Astrocyte of the hippocampus (primary cell): Measurements from ENCODE around the gene FRK.
"Not testable (repeated sequence)": the region's sequence is repeated elsewhere in the genome, so short reads cannot be mapped to it uniquely, and the experiment has no call there.

ENCODE experiments used
- DNase-seq: peaks from one replicate; pipeline ENCODE4 v3.0.0; 2011; ENCODE audit warnings: low read depth, low spot score

The FRK gene

GRCh38 chr6:116060572-116061283 lies at the start of gene FRK:
TSS of gene FRK (minus strand) at chr6:116060891. CDS start at chr6:116060311, 580 bp downstream.
- DNase-seq, result no peak

GRCh38 chr6:116108836-116109235 lies 48.1 kb upstream of the FRK start:
- DNase-seq, result no peak

GRCh38 chr6:116106146-116106545 lies 45.5 kb upstream of the FRK start:
- no peak for DNase-seq

DNA sequence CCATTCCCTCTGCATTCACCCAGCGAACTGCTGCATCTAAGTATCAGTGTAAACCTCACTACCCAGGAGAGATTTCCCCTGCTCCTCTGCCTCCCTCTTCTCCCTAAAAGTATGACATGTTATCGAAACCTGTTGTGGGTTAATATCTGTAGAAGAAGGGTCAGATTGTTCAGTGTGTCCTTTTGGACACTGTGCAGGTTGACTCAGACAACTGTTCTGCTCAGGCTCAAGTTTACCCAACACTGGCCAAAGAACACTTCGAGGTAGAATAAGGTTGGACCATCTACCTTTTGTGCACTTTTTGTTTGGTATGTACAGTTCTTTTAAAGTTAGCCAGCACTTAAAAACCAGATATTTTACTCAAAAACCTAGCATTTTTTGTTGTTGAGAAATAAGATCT lies 44.6 kb upstream of the FRK start:
- no peak for DNase-seq

- DNase-seq, result no peak
Observed at GRCh38 chr6:116104636-116105035, 43.9 kb upstream of the FRK start.

DNA sequence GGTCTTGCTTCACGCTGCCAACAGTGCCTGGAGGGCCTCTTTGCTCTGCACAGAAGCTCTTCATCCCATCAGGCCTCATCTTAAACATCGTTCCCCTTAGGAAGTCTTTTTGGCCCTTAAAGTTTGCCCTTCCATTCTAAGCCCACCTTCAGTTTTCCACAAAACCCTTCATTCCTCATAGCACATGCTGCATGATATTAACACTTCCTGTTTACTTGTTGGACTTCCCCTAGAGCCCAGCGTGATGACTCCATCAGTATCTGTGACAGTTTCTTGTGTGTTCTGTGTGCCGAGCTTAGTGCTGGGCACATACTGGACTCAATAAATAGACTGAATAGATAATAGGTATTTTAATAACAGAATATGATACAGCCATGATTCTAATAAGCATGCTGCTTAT lies 42.2 kb upstream of the FRK start:
- no peak for DNase-seq

- no peak for DNase-seq
Observed at GRCh38 chr6:116101790-116102189, 41.1 kb upstream of the FRK start.

DNA sequence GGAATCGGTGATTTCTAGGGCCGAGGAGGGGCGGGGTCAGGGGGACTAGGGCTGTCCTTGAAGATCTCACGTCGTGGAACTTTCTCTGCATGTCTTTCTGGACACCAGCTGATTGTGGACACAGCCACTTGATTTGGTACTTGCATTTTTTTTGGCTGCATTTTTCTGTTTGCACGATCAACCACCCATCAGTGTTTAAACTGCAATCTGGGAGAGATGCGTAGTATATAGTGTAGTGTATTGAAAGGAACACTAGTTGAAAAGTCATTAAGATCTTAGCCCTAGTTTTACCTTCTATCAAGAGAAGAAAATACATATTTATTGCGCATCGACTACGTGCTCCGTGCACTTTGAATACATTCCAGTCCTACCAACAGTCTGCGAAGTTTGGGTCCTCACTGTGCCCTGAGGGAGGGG lies 40.6 kb upstream of the FRK start:
- DNase-seq, result no peak

- DNase-seq, result peak; percentile 90
Observed at GRCh38 chr6:116100419-116101301, 40.0 kb upstream of the FRK start, which contains the start of gene NT5DC1. TSS of gene NT5DC1 (plus strand) at chr6:116100853. CDS start at chr6:116100931, 78 bp downstream.

- DNase-seq, result no peak
Observed at GRCh38 chr6:116099036-116099435, 38.3 kb upstream of the FRK start.

GRCh38 chr6:116096979-116097816 lies 36.5 kb upstream of the FRK start:
- DNase-seq, result no peak

GRCh38 chr6:116096048-116096759 lies 35.5 kb upstream of the FRK start:
- DNase-seq, result not testable (repeated sequence)

DNA sequence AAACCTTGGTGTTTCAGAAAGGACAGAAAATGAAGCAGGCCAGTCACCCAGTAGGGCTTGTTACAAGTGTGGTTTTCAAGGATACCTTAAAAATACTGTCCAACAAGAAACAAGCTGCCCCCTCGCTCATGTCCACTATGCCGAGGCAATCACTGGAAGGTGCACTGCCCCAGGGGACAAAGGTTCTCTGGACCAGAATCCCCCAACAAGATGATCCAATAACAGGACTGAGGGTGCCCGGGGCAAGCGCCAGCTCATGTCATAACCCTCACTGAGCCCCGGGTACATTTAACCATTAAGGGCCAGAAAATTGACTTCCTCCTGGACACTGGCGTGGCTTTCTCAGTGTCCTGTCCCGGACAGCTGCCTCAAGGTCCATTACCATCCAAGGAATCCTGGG lies 33.4 kb upstream of the FRK start:
- DNase-seq, result peak; percentile 17

DNA sequence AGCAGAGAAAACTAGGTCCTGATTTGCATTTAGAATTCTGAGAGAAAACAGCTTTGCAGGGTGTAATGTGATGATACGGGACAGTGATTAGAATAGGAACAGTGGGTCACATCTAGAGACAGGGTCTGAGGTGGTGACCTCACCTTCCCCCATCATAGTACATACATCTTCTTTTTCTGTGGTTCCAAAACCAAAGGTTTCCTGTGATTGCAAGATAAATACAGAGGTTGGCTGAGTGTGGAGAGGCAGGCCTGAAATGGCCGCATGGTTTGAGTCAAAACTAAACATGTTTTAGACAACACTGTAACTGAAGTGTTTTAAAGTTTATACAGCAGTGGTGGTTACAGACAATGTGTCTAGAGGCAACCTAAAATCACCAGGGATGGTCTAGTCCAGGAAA lies 29.6 kb upstream of the FRK start:
- no peak for DNase-seq

GRCh38 chr6:116088946-116089345 lies 28.3 kb upstream of the FRK start:
- peak; percentile 22 for DNase-seq

DNA sequence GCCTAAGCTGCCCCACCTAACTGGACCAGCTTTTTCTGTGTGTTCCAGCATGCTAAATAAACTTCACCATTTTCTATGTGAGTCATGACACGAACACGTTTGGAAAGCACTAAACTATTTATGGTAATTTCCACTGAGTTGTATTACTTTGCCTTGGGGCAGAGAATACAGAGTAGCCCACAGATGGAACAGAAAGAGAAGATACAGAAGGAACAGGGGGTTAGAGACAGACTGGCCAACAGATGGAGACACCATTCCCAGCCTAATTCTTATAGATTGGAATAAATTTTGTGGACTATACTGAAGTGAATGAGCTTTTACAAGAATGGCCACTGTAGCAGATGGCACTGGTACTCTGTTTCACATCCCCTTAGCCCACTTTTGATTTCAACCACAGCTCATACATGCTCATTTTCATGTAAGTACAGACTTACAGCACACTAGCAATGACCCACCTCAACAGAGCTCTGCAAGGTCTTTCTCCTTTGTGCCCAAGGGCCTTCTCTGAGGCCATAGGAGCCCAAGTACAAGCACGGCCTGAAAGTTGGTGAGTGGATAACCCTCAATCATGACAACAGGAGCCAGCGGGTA lies 26.8 kb upstream of the FRK start:
- DNase-seq, result peak; percentile 77

DNA sequence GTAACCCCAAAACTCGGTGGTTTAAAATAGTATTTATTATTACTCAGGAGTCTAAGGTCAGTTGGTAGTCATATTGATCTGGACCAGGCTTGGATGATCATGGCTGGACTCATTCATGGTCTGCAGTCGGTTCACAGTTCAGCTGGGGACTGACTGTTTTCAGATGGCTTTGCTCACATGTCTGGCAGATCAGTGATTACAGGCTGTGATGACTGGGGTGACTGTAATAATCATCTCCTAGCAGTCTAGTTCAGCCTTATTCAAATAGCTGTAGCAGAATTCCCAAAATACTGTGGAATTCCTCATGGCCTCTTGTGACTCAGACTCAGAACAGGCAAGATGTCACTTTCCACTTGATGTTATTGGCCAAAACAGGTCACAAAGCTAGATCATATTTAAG lies 23.6 kb upstream of the FRK start:
- DNase-seq, result no peak

- no peak for DNase-seq
Observed at GRCh38 chr6:116083052-116083451, 22.4 kb upstream of the FRK start.

DNA sequence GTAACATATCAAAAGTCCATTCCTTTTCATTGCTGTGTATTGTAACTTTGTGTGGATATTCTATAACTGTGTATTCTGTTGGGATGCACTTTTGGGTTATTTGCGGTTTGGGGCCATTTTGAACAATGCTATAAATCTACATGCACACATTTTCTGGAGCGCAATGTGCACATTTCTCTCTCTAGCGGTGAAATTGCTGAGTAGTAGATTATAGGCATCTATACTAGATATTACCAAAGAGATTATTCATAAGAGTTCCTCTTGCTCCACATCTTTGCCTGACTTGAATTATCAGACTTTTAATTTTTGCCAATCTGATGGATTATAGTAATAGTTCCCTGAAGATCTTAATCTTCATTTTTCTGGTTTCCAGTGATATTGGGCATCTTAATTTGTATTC lies 18.3 kb upstream of the FRK start:
- no peak for DNase-seq

DNA sequence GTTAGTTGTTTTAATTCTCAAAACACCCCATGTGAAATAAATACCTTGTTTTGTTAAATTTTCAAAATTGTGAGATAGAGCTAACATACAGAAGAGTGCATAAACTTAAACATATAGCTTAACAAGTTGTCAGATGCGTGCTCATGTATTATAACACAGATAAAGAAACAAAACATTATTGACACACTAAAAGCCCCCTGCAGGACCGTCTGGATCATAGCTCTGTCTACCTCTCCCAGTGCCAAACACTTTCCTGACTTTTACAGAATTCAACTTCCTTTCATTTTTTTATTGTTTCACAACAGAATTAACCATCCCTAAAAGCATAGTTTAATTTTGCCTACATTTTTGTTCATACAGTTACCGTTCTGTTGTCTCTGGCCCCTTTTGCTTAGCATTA lies 17.8 kb upstream of the FRK start:
- no peak for DNase-seq
